Head of caudate nucleus (tissue), 42 donors: ENCODE results near the gene PITRM1.

Source experiments
- DNase-seq, 42 donors: peaks; one replicate each; pipeline versions ENCODE4 v3.0.0 to v3.0.0-alpha.2; 2020 to 2021; ENCODE audit warnings: mixed read lengths in 7 of 42
- intact Hi-C: fragments of 100-400 bp; cut with DNase I; formaldehyde crosslinking; loops from one replicate; pipeline ENCODE4 v1.15.0; 2022

The PITRM1 gene

GRCh38 chr10:3147117-3147820 lies 25.3 kb downstream of the PITRM1 start:
- intact Hi-C loops: no loop called here
- no peak for DNase-seq

- DNase-seq: no peak
- intact Hi-C loops: no loop called here
These were observed 26.3 kb downstream of the PITRM1 start for GRCh38 chr10:3146289-3146688.

GRCh38 chr10:3145366-3145765 lies 27.2 kb downstream of the PITRM1 start:
- no peak for DNase-seq

GRCh38 chr10:3143791-3144434 lies 28.7 kb downstream of the PITRM1 start:
- no peak for DNase-seq
- intact Hi-C loops: no loop called here

More at GRCh38 chr10:3145366-3145765, 27.2 kb downstream of the PITRM1 start:
- intact Hi-C loops: no loop called here

GRCh38 chr10:3143366-3143765 lies 29.2 kb downstream of the PITRM1 start:
- DNase-seq: no peak
- intact Hi-C loops: no loop called here

DNA sequence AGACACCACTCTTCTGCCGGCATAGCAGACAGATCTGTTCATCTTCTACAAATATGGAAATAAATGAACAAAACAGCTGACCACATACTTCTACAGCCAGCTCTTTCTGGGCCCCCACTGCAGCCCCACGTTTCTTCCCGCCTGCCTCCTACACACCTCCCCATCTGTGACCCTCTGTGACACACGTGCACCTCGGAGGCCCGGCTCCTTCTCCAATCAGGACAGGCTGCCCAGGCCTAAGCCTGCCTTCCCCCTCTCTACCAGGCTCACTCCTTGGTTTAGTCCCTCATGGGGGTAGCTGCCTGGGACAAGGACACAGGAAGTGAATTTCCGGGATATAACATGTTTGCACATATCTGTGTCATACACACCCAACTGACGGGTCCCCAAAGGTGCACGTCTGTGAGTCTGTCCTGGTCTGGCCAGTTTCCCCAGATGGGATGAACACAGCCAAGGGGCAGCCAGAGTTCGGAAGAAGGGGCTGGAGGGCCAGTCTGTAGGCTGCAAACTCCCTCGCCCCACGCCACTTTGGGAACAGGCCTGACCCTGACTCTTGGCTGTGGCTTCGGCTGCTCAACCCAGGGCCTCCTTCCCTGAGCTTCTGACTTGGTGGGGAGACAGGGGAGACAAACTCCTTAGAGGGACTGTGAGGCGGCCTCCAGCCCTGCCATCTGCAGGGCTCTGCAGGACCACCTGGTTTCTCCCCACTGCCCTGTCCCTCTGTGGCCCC lies 30.3 kb downstream of the PITRM1 start:
- intact Hi-C loops: no loop called here
- DNase-seq: no peak

DNA sequence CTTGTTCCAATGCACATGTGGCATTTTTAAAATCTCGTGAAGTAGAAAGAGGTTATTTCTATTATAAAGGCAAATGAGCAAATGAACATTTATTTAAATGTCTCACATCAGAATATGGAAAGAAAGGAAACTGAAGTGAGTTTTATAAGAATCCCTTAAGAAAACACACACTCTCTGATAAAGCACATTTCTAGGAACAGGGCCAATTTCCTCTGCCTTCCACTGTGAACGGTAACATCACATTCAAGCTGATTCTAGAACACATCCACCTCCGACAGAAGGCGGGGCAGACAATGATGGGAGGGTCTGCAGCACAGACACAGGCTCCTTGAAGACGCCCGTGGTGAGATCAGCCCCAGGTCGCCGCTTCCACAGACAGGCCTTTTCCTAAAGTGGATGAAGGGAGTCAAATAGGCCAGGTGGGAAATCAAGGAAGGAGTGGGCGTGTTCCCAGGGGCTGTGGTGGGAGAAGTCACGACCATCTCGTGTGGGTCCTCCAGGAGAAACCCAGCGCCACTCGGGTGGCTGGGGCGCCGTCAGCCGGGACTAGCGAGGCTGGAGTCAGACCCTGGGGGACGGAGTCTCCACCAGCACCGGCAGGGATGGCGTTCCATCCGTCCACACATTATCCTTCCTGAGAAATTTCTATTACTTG lies 31.1 kb downstream of the PITRM1 start:
- intact Hi-C loops: no loop called here
- DNase-seq: peak in 4 of 42 donors; percentile 30 to 54 (median 46)

- peak in 1 of 42 donors; percentile 40 for DNase-seq
- intact Hi-C loops: no loop called here
These were observed 32.3 kb downstream of the PITRM1 start for GRCh38 chr10:3140280-3140679.

- intact Hi-C loops: no loop called here
These were observed 33.2 kb downstream of the PITRM1 start for GRCh38 chr10:3139216-3139910.

DNA sequence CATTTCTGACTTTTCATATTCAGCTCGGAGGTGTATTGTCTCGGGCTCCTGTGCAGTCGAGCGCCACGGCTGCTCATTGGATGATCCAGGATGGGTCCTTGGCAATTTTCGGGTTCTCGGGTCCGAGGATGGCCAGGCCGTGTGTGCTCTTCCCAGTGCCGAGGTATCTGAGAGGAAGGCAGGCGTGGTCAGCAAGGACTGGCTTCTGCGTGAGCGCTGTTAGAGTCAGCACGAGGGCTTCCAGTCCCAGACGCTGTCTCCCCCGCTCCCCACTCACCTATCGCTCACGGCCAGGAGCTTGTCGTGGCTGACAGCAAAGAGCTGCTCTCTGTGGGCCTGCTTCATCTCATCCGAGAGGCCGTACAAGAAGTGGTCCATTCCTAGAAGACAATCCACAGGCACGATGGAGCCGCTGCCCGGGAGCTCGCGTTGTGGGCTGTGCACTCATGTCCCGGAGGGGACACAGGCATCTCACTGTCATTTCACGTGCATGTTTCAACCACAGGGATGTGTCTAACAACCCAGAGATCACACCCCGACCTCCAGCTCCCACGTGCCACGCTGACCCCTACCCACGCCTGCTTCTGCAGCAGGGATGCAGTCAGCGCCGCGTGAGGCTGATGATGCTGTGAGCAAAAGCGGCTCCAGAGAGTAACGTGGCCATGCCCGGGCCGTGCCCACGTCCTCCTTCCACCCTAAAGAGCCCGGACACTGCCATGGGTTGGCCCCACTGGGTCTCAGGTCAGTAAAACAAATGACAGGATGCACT lies 34.4 kb downstream of the PITRM1 start:
- intact Hi-C loops: no loop called here
- no peak for DNase-seq

More at GRCh38 chr10:3139216-3139910, 33.2 kb downstream of the PITRM1 start:
- DNase-seq: no peak

GRCh38 chr10:3136763-3137611 lies 35.6 kb downstream of the PITRM1 start:
- intact Hi-C loops: no loop called here
- peak in 41 of 42 donors; percentile 27 to 86 (median 52) for DNase-seq

- peak in 20 of 42 donors; percentile 13 to 67 (median 39) for DNase-seq
- intact Hi-C loops: no loop called here
These were observed 36.2 kb downstream of the PITRM1 start for GRCh38 chr10:3136336-3136735.

GRCh38 chr10:3135006-3135405 lies 37.6 kb downstream of the PITRM1 start:
- intact Hi-C loops: no loop called here

DNA sequence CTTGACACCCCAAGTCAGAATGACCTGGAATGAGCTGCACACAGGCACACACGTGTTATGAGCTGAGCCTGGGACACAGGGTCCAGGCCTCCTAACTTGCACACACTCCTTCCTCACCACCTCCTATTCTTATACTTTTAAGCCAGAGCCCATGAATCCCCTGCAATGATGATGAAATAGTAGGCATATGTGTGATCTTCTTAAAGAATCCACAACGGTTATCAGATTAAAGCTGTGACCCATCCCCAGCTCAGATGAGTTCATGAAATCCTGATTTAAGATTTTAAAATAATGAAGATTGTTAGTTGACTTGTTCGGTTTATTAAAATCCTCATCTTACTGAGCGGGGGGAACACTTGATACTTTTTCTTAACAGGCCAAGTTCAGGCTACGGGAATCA lies 38.6 kb downstream of the PITRM1 start:
- DNase-seq: no peak
- intact Hi-C loops: no loop called here

More at GRCh38 chr10:3135006-3135405, 37.6 kb downstream of the PITRM1 start:
- DNase-seq: no peak

DNA sequence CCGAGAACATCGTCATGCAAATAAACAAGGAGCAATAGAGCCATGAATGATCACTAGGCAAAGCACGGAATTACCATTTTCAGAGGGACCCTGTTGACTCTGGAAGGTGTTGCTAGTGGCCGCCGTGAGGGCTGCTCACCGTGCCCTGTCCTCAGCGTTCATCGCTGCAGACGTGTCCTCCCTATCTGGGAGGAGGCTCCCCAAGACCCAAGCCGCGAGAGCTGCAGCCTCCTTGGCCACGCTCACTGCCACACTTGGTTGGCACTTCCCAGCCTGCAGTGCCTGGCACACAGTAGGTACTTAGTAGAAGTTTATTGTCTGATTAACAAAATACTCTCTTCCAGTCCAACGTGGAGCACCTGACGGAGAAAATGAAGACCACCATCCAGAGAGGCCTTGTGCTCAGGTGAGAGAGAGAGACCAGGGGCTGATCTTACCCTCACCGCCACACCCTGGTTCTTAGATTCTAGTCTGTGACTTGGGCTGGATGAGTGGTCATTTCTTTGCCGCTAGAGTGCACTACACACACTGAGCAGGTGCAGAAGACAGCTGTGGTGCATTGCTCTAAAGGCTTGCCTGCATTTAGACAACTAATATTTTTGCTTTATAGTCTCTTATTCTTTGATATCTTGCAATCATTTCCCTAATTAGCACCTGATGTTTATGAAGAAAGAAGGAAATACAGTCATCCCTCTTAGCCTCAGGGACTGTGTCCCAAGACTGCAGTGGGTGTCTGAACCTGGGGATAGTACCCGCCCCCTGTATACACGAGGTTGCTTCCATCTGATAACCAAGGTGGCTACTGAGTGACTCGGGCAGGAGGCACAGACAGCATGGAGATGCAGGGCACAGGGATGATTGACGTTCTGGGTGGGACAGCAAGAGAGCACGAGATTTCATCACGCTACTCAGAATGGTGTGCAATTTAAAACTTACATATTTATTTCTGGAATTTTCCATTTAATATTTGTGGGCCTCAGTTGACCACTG lies 40.3 kb downstream of the PITRM1 start:
- intact Hi-C loops: no loop called here
- DNase-seq: no peak

GRCh38 chr10:3131098-3131497 lies 41.5 kb downstream of the PITRM1 start:
- DNase-seq: no peak
- intact Hi-C loops: no loop called here
